ENCODE data around the gene KCNQ5. TPM values are rescaled to one million over a fixed set of nuclear protein-coding genes. Genes with fewer than 3 reads are reported as not detected.

KCNQ5 gene
- total RNA-seq, 2 experiments from 2014 or later = 5.1 to 5.5 TPM

- Mint-ChIP-seq H3K4me3 (no peak overlapping the region), H3K4me1 (peaks cover 5% of the 10 kb centered on the region), H3K27ac (no peak overlapping the region), H3K27me3 (no peaks in the 10 kb centered on the region), H3K9me3 (ENCODE audit: low read depth) (no peaks in the 10 kb centered on the region), H3K36me3 (ENCODE audit: low read depth) (no peaks in the 10 kb centered on the region)
- POLR2A ChIA-PET = no interaction called here
- intact Hi-C loops (cut with DNase I, micrococcal nuclease) = no loop called here
- DNase-seq (no peak), ATAC-seq (no peak)
- CTCF ChIA-PET = interaction anchor here (0.7 kb wide), 1 partner anchor 71 kb away, joined by 3 read pairs; no protein-coding TSS in a partner anchor
These were observed 61.9 kb downstream of the KCNQ5 start for GRCh38 chr6:72683797-72684196.

- H3K4me1 Mint-ChIP-seq = no peaks in the 10 kb centered on the region
- no peaks in the 10 kb centered on the region for H3K36me3 Mint-ChIP-seq (ENCODE audit: low read depth)
- H3K27ac Mint-ChIP-seq = no peak overlapping the region
- DNase-seq = no peak
- CTCF ChIA-PET = interaction anchor here (0.6 to 1.5 kb wide), 3 partner anchors 73 to 442 kb away, joined by 3 to 4 read pairs (median 3); no protein-coding TSS in a partner anchor
- no peak overlapping the region for H3K4me3 Mint-ChIP-seq
- no peak for ATAC-seq
- intact Hi-C loops (cut with DNase I, micrococcal nuclease) = no loop called here
- no peaks in the 10 kb centered on the region for H3K27me3 Mint-ChIP-seq
- no peaks in the 10 kb centered on the region for H3K9me3 Mint-ChIP-seq (ENCODE audit: low read depth)
- POLR2A ChIA-PET = interaction anchor here (0.5 kb wide), 1 partner anchor 42 kb away, joined by 8 read pairs; no protein-coding TSS in a partner anchor
These were observed 67.5 kb downstream of the KCNQ5 start for GRCh38 chr6:72689107-72689954.

GRCh38 chr6:72691249-72691648 is 69.4 kb downstream of the KCNQ5 start:
- ChIA-PET CTCF (no interaction called here), POLR2A (no interaction called here)
- intact Hi-C loops (cut with DNase I, micrococcal nuclease) = no loop called here
- no peaks in the 10 kb centered on the region for H3K9me3 Mint-ChIP-seq (ENCODE audit: low read depth)
- no peak overlapping the region for H3K27ac Mint-ChIP-seq
- DNase-seq = no peak
- no peak overlapping the region for H3K4me3 Mint-ChIP-seq
- H3K27me3 Mint-ChIP-seq = no peaks in the 10 kb centered on the region
- no peaks in the 10 kb centered on the region for H3K4me1 Mint-ChIP-seq
- no peak for ATAC-seq
- no peaks in the 10 kb centered on the region for H3K36me3 Mint-ChIP-seq (ENCODE audit: low read depth)

- H3K9me3 Mint-ChIP-seq (ENCODE audit: low read depth) = no peaks in the 10 kb centered on the region
- CTCF ChIA-PET = interaction anchor here (1.0 to 2.0 kb wide), 3 partner anchors 32 to 80 kb away, joined by 3 to 6 read pairs (median 3); no protein-coding TSS in a partner anchor
- H3K27me3 Mint-ChIP-seq = no peaks in the 10 kb centered on the region
- POLR2A ChIA-PET = no interaction called here
- intact Hi-C loops (cut with DNase I, micrococcal nuclease) = no loop called here
- DNase-seq (no peak), ATAC-seq (no peak)
- no peaks in the 10 kb centered on the region for H3K4me1 Mint-ChIP-seq
- H3K36me3 Mint-ChIP-seq (ENCODE audit: low read depth) = no peaks in the 10 kb centered on the region
- H3K4me3 Mint-ChIP-seq = no peak overlapping the region
- H3K27ac Mint-ChIP-seq = no peak overlapping the region
These were observed 74.2 kb downstream of the KCNQ5 start for GRCh38 chr6:72696055-72696454.

- no peaks in the 10 kb centered on the region for H3K9me3 Mint-ChIP-seq (ENCODE audit: low read depth)
- no peaks in the 10 kb centered on the region for H3K27me3 Mint-ChIP-seq
- DNase-seq (no peak), ATAC-seq (no peak)
- intact Hi-C loops (cut with DNase I, micrococcal nuclease) = no loop called here
- H3K4me1 Mint-ChIP-seq = no peaks in the 10 kb centered on the region
- ChIA-PET CTCF (interaction anchor here (0.6 kb wide), 1 partner anchor 856 kb away, joined by 3 read pairs; no protein-coding TSS in a partner anchor), POLR2A (no interaction called here)
- H3K36me3 Mint-ChIP-seq (ENCODE audit: low read depth) = no peaks in the 10 kb centered on the region
- H3K4me3 Mint-ChIP-seq = no peak overlapping the region
- H3K27ac Mint-ChIP-seq = no peak overlapping the region
These were observed 77.3 kb downstream of the KCNQ5 start for GRCh38 chr6:72699159-72699558.

GRCh38 chr6:72702421-72702820 is 80.6 kb downstream of the KCNQ5 start:
- ATAC-seq (no peak), DNase-seq (no peak)
- no peaks in the 10 kb centered on the region for H3K36me3 Mint-ChIP-seq (ENCODE audit: low read depth)
- no peaks in the 10 kb centered on the region for H3K4me1 Mint-ChIP-seq
- CTCF ChIA-PET = no interaction called here
- H3K27ac Mint-ChIP-seq = no peak overlapping the region
- no peaks in the 10 kb centered on the region for H3K9me3 Mint-ChIP-seq (ENCODE audit: low read depth)
- intact Hi-C loops (cut with DNase I, micrococcal nuclease) = no loop called here
- H3K27me3 Mint-ChIP-seq = no peaks in the 10 kb centered on the region
- POLR2A ChIA-PET = no interaction called here
- H3K4me3 Mint-ChIP-seq = no peak overlapping the region

GRCh38 chr6:72703093-72703492 is 81.2 kb downstream of the KCNQ5 start:
- DNase-seq (no peak), ATAC-seq (no peak)
- CTCF ChIA-PET = no interaction called here
- intact Hi-C loops (cut with DNase I, micrococcal nuclease) = no loop called here
- Mint-ChIP-seq H3K4me3 (no peak overlapping the region), H3K36me3 (ENCODE audit: low read depth) (no peaks in the 10 kb centered on the region), H3K27me3 (no peaks in the 10 kb centered on the region), H3K4me1 (no peaks in the 10 kb centered on the region), H3K9me3 (ENCODE audit: low read depth) (no peaks in the 10 kb centered on the region), H3K27ac (no peak overlapping the region)
- POLR2A ChIA-PET = interaction anchor here (0.6 kb wide), 1 partner anchor 516 kb away, joined by 3 read pairs; no protein-coding TSS in a partner anchor

GRCh38 chr6:72704979-72705378 is 83.1 kb downstream of the KCNQ5 start:
- Mint-ChIP-seq H3K9me3 (ENCODE audit: low read depth) (no peaks in the 10 kb centered on the region), H3K36me3 (ENCODE audit: low read depth) (no peaks in the 10 kb centered on the region), H3K27ac (no peak overlapping the region), H3K4me1 (no peaks in the 10 kb centered on the region), H3K4me3 (no peak overlapping the region), H3K27me3 (no peaks in the 10 kb centered on the region)
- POLR2A ChIA-PET = no interaction called here
- CTCF ChIA-PET = no interaction called here
- no peak for ATAC-seq
- intact Hi-C loops (cut with DNase I, micrococcal nuclease) = no loop called here
- no peak for DNase-seq

GRCh38 chr6:72709431-72709830 is 87.6 kb downstream of the KCNQ5 start:
- intact Hi-C loops (cut with DNase I, micrococcal nuclease) = no loop called here
- ChIA-PET CTCF (interaction anchor here (1.0 kb wide), 1 partner anchor 11 kb away, joined by 3 read pairs; no protein-coding TSS in a partner anchor), POLR2A (no interaction called here)
- no peak for DNase-seq
- H3K27ac Mint-ChIP-seq = no peak overlapping the region
- no peaks in the 10 kb centered on the region for H3K4me1 Mint-ChIP-seq
- no peak overlapping the region for H3K4me3 Mint-ChIP-seq
- peaks cover 5% of the 10 kb centered on the region for H3K9me3 Mint-ChIP-seq (ENCODE audit: low read depth)
- no peak for ATAC-seq
- no peaks in the 10 kb centered on the region for H3K27me3 Mint-ChIP-seq
- H3K36me3 Mint-ChIP-seq (ENCODE audit: low read depth) = peaks cover 2% of the 10 kb centered on the region

GRCh38 chr6:72711731-72712130 is 89.9 kb downstream of the KCNQ5 start:
- no peaks in the 10 kb centered on the region for H3K27me3 Mint-ChIP-seq
- H3K4me1 Mint-ChIP-seq = no peaks in the 10 kb centered on the region
- no peak overlapping the region for H3K4me3 Mint-ChIP-seq
- intact Hi-C loops (cut with DNase I, micrococcal nuclease) = no loop called here
- H3K9me3 Mint-ChIP-seq (ENCODE audit: low read depth) = peaks cover 5% of the 10 kb centered on the region
- peaks cover 2% of the 10 kb centered on the region for H3K36me3 Mint-ChIP-seq (ENCODE audit: low read depth)
- H3K27ac Mint-ChIP-seq = no peak overlapping the region
- no peak for ATAC-seq
- ChIA-PET POLR2A (no interaction called here), CTCF (no interaction called here)
- DNase-seq = no peak

- ATAC-seq = no peak
- no peak overlapping the region for H3K27ac Mint-ChIP-seq
- no peaks in the 10 kb centered on the region for H3K27me3 Mint-ChIP-seq
- H3K4me3 Mint-ChIP-seq = no peak overlapping the region
- POLR2A ChIA-PET = no interaction called here
- H3K9me3 Mint-ChIP-seq (ENCODE audit: low read depth) = peaks cover 5% of the 10 kb centered on the region
- no peak for DNase-seq
- CTCF ChIA-PET = no interaction called here
- intact Hi-C loops (cut with DNase I, micrococcal nuclease) = no loop called here
- H3K36me3 Mint-ChIP-seq (ENCODE audit: low read depth) = peaks cover 2% of the 10 kb centered on the region
- no peaks in the 10 kb centered on the region for H3K4me1 Mint-ChIP-seq
These were observed 91.0 kb downstream of the KCNQ5 start for GRCh38 chr6:72712910-72713309.

GRCh38 chr6:72715119-72715518 is 93.3 kb downstream of the KCNQ5 start:
- ChIA-PET CTCF (no interaction called here), POLR2A (no interaction called here)
- no peaks in the 10 kb centered on the region for H3K27me3 Mint-ChIP-seq
- H3K9me3 Mint-ChIP-seq (ENCODE audit: low read depth) = peaks cover 4% of the 10 kb centered on the region
- ATAC-seq (no peak), DNase-seq (no peak)
- H3K4me1 Mint-ChIP-seq = no peaks in the 10 kb centered on the region
- H3K4me3 Mint-ChIP-seq = no peak overlapping the region
- H3K27ac Mint-ChIP-seq = no peak overlapping the region
- intact Hi-C loops (cut with DNase I, micrococcal nuclease) = no loop called here
- peaks cover 2% of the 10 kb centered on the region for H3K36me3 Mint-ChIP-seq (ENCODE audit: low read depth)
